Measurements from ENCODE around the gene NXPH1.

The NXPH1 gene

GRCh38 chr7:8433477-8434289 lies at the start of gene NXPH1:
TSS of gene NXPH1 (plus strand) at chr7:8433609.
- in situ Hi-C loops (cut with MboI; ENCODE audit: low sequenced_read_pairs), result no loop called here

- in situ Hi-C loops (cut with MboI; ENCODE audit: low sequenced_read_pairs), result no loop called here
Observed at GRCh38 chr7:8384901-8385300, 48.5 kb upstream of the NXPH1 start.

GRCh38 chr7:8386926-8387550 lies 46.4 kb upstream of the NXPH1 start:
- in situ Hi-C loops (cut with MboI; ENCODE audit: low sequenced_read_pairs), result no loop called here

GRCh38 chr7:8387551-8388256 lies 45.7 kb upstream of the NXPH1 start:
- in situ Hi-C loops (cut with MboI; ENCODE audit: low sequenced_read_pairs), result no loop called here

GRCh38 chr7:8388257-8388625 lies 45.2 kb upstream of the NXPH1 start:
- in situ Hi-C loops (cut with MboI; ENCODE audit: low sequenced_read_pairs), result no loop called here

- in situ Hi-C loops (cut with MboI; ENCODE audit: low sequenced_read_pairs), result no loop called here
Observed at GRCh38 chr7:8389593-8390261, 43.7 kb upstream of the NXPH1 start.

- in situ Hi-C loops (cut with MboI; ENCODE audit: low sequenced_read_pairs), result no loop called here
Observed at GRCh38 chr7:8390262-8390626, 43.2 kb upstream of the NXPH1 start.

GRCh38 chr7:8391353-8392062 lies 41.9 kb upstream of the NXPH1 start:
- in situ Hi-C loops (cut with MboI; ENCODE audit: low sequenced_read_pairs), result no loop called here

- in situ Hi-C loops (cut with MboI; ENCODE audit: low sequenced_read_pairs), result no loop called here
Observed at GRCh38 chr7:8396294-8396693, 37.1 kb upstream of the NXPH1 start.

GRCh38 chr7:8408871-8409270 lies 24.5 kb upstream of the NXPH1 start:
- in situ Hi-C loops (cut with MboI; ENCODE audit: low sequenced_read_pairs), result no loop called here

- in situ Hi-C loops (cut with MboI; ENCODE audit: low sequenced_read_pairs), result no loop called here
Observed at GRCh38 chr7:8411103-8411502, 22.3 kb upstream of the NXPH1 start.

GRCh38 chr7:8413600-8413999 lies 19.8 kb upstream of the NXPH1 start:
- in situ Hi-C loops (cut with MboI; ENCODE audit: low sequenced_read_pairs), result no loop called here

GRCh38 chr7:8418629-8419245 lies 14.7 kb upstream of the NXPH1 start:
- in situ Hi-C loops (cut with MboI; ENCODE audit: low sequenced_read_pairs), result no loop called here

GRCh38 chr7:8422177-8422576 lies 11.2 kb upstream of the NXPH1 start:
- in situ Hi-C loops (cut with MboI; ENCODE audit: low sequenced_read_pairs), result no loop called here

GRCh38 chr7:8423057-8423456 lies 10.4 kb upstream of the NXPH1 start:
- in situ Hi-C loops (cut with MboI; ENCODE audit: low sequenced_read_pairs), result no loop called here

GRCh38 chr7:8425223-8425622 lies 8.2 kb upstream of the NXPH1 start:
- in situ Hi-C loops (cut with MboI; ENCODE audit: low sequenced_read_pairs), result no loop called here

- in situ Hi-C loops (cut with MboI; ENCODE audit: low sequenced_read_pairs), result no loop called here
Observed at GRCh38 chr7:8430643-8431042, 2.8 kb upstream of the NXPH1 start.

- in situ Hi-C loops (cut with MboI; ENCODE audit: low sequenced_read_pairs), result no loop called here
Observed at GRCh38 chr7:8434290-8435002, 1.0 kb downstream of the NXPH1 start.

GRCh38 chr7:8435095-8435494 lies 1.7 kb downstream of the NXPH1 start:
- in situ Hi-C loops (cut with MboI; ENCODE audit: low sequenced_read_pairs), result no loop called here

Data from HL-60/S4 (cell line).